ENCODE measurements around the gene DENND1B.

DENND1B gene

DNA sequence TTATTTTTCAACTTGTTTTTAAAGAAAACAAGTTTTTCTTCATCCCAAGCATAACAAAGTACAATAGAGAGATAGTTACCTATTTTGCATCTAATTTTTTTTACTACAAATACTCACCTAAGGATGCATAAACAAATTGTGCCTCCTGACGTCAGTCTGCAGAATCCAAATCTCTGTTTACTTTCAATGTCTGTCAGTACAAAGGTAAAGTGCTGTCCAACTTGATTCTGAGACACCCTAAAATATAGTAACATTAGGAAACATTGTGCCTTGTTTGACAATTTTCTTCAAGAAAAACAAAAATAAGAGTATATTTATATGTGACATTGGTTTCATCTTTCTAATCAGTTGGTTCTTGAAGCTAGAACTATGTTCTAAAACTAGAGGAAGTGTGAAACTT is 103.4 kb downstream of the DENND1B start:
- TF ChIP-seq ZNF48 (tag by site-specific recombination; IDR thresholded peaks at IDR 0.05) (no peak), ZNF133 (tag by site-specific recombination; IDR thresholded peaks at IDR 0.05) (no peak), ZNF585B (tag by site-specific recombination; IDR thresholded peaks at IDR 0.05) (no peak), ZNF350 (tag by site-specific recombination; IDR thresholded peaks at IDR 0.05) (no peak), ZNF214 (tag by site-specific recombination; IDR thresholded peaks at IDR 0.05; ENCODE audit: borderline replicate concordance) (no peak)
- TF ChIP-seq, protein P1, sequence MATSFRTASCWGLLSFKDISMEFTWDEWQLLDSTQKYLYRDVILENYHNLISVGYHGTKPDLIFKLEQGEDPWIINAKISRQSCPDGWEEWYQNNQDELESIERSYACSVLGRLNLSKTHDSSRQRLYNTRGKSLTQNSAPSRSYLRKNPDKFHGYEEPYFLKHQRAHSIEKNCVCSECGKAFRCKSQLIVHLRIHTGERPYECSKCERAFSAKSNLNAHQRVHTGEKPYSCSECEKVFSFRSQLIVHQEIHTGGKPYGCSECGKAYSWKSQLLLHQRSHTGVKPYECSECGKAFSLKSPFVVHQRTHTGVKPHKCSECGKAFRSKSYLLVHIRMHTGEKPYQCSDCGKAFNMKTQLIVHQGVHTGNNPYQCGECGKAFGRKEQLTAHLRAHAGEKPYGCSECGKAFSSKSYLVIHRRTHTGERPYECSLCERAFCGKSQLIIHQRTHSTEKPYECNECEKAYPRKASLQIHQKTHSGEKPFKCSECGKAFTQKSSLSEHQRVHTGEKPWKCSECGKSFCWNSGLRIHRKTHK (tag by site-specific recombination; IDR thresholded peaks at IDR 0.05): no peak
- Histone ChIP-seq H3K4me1 (ENCODE audit: control insufficient read depth, insufficient read depth, low read length) (no peaks in the 10 kb centered on the region; the same call in 1 of the 2 replicates), H3K36me3 (ENCODE audit: control insufficient read depth in 2 of 2, insufficient read depth in 1 of 2, low read length in 2 of 2) (no peaks in the 10 kb centered on the region), H3K4me3 (ENCODE audit: low read depth, low read length) (no peak overlapping the region), H3K27ac (ENCODE audit: extremely low read depth, low read depth, low read length) (no peak overlapping the region), H3K9me3 (ENCODE audit: control insufficient read depth, insufficient read depth, low read depth, low read length) (no peaks in the 10 kb centered on the region)
- POLR2A ChIA-PET: no interaction called here
- CTCF ChIA-PET: interaction anchor here (1.6 kb wide), 1 partner anchor 197 kb away, joined by 3 read pairs; no protein-coding TSS in a partner anchor

DNA sequence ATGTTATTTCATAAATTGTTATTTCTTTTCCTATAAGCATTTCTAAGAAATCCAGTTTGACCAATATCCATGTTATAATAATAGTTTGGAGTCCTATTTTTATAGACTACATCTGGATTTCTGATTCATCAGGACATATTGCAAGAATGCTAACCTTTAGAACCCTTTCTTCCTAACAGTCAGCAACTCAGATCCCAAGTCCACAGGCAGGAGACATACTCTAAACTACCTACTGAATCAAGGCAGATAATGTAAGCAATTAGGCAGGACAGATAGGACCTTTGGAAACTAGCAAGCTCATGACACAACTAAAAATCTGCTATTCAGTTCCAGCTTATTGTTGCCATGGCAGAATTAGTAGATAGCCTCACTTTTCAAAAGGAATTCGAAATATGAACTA is 104.1 kb downstream of the DENND1B start:
- CTCF ChIA-PET: no interaction called here
- no peak; the same call in 1 of the 2 replicates for TF ChIP-seq ZNF561 (tag by site-specific recombination; IDR thresholded peaks at IDR 0.05; ENCODE audit: borderline replicate concordance)
- no peak for TF ChIP-seq ZFHX2 (tag by site-specific recombination; conservative IDR thresholded peaks at IDR 0.05)
- TF ChIP-seq KLF1 (tag by site-specific recombination; IDR thresholded peaks at IDR 0.05): no peak
- no peak for TF ChIP-seq IKZF3 (tag by site-specific recombination; IDR thresholded peaks at IDR 0.05)
- TF ChIP-seq ZBTB21 (tag by site-specific recombination; IDR thresholded peaks at IDR 0.05): no peak
- no peak for TF ChIP-seq ZNF350 (tag by site-specific recombination; IDR thresholded peaks at IDR 0.05)
- no peak for TF ChIP-seq GFI1B (tag by site-specific recombination; IDR thresholded peaks at IDR 0.05)
- no peak for TF ChIP-seq BCL11A (tag by site-specific recombination; IDR thresholded peaks at IDR 0.05; ENCODE audit: low read depth)
- no peak for TF ChIP-seq ZNF629 (tag by site-specific recombination; IDR thresholded peaks at IDR 0.05)
- no peak for TF ChIP-seq ZNF292 (tag by site-specific recombination; IDR thresholded peaks at IDR 0.05; ENCODE audit: borderline replicate concordance, low read depth)
- TF ChIP-seq ZNF146 (tag by site-specific recombination; IDR thresholded peaks at IDR 0.05): no peak
- H3K27ac ChIP-seq (ENCODE audit: extremely low read depth, low read depth, low read length): no peak overlapping the region
- POLR2A ChIA-PET: no interaction called here
- H3K9me3 ChIP-seq (ENCODE audit: control insufficient read depth, insufficient read depth, low read depth, low read length): no peaks in the 10 kb centered on the region
- H3K4me3 ChIP-seq (ENCODE audit: low read depth, low read length): no peak overlapping the region
- no peaks in the 10 kb centered on the region; the same call in 1 of the 2 replicates for H3K4me1 ChIP-seq (ENCODE audit: control insufficient read depth, insufficient read depth, low read length)
- H3K36me3 ChIP-seq (ENCODE audit: control insufficient read depth in 2 of 2, insufficient read depth in 1 of 2, low read length in 2 of 2): no peaks in the 10 kb centered on the region

DNA sequence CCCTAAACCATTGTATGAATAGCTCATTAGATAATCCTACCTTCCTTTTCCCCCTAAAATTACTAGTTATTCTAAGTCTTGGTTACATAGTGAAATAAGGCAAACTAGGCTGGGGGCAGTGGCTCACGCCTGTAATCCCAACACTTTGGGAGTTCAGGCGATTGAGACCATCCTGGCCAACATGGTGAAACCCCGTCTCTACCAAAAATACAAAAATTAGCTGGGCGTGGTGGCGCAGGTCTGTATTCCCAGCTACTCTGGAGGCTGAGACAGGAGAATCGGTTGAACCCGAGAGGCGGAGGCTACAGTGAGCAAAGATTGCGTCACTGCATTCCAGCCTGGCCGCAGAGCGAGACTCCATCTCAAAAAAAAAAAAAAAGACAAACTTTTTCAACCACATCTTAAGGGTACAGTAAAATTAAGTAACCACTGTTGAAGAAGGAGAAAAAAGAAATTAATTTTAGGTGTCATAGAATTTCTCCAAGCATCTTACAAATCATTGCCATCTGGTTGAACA is 108.5 kb downstream of the DENND1B start:
- H3K27ac ChIP-seq (ENCODE audit: extremely low read depth, low read depth, low read length): no peak overlapping the region
- TF ChIP-seq ZNF146 (tag by site-specific recombination; IDR thresholded peaks at IDR 0.05): no peak
- no peak for TF ChIP-seq REPIN1 (tag by site-specific recombination; IDR thresholded peaks at IDR 0.05; ENCODE audit: low read depth)
- TF ChIP-seq ZNF600 (tag by site-specific recombination; IDR thresholded peaks at IDR 0.05): no peak
- no peak for TF ChIP-seq GLIS1 (tag by site-specific recombination; IDR thresholded peaks at IDR 0.05)
- TF ChIP-seq ZNF157 (tag by site-specific recombination; IDR thresholded peaks at IDR 0.05): no peak
- no peak for TF ChIP-seq ZNF544 (tag by site-specific recombination; IDR thresholded peaks at IDR 0.05)
- TF ChIP-seq ZNF501 (tag by site-specific recombination; IDR thresholded peaks at IDR 0.05): no peak
- TF ChIP-seq ZNF623 (tag by site-specific recombination; IDR thresholded peaks at IDR 0.05): no peak
- TF ChIP-seq, protein P2, sequence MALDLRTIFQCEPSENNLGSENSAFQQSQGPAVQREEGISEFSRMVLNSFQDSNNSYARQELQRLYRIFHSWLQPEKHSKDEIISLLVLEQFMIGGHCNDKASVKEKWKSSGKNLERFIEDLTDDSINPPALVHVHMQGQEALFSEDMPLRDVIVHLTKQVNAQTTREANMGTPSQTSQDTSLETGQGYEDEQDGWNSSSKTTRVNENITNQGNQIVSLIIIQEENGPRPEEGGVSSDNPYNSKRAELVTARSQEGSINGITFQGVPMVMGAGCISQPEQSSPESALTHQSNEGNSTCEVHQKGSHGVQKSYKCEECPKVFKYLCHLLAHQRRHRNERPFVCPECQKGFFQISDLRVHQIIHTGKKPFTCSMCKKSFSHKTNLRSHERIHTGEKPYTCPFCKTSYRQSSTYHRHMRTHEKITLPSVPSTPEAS (tag by site-specific recombination; IDR thresholded peaks at IDR 0.05): no peak
- TF ChIP-seq ZNF121 (tag by site-specific recombination; IDR thresholded peaks at IDR 0.05): no peak
- no peak for TF ChIP-seq ZNF311 (tag by site-specific recombination; IDR thresholded peaks at IDR 0.05; ENCODE audit: borderline replicate concordance)
- no peak for TF ChIP-seq ZNF169 (tag by site-specific recombination; IDR thresholded peaks at IDR 0.05)
- TF ChIP-seq KLF9 (tag by site-specific recombination; IDR thresholded peaks at IDR 0.05; ENCODE audit: low read depth): no peak
- TF ChIP-seq PRDM1 (tag by site-specific recombination; IDR thresholded peaks at IDR 0.05): no peak
- no peak for TF ChIP-seq SCRT2 (tag by site-specific recombination; IDR thresholded peaks at IDR 0.05)
- no peak for TF ChIP-seq ZNF302 (tag by site-specific recombination; IDR thresholded peaks at IDR 0.05; ENCODE audit: low read depth)
- TF ChIP-seq, protein P3, sequence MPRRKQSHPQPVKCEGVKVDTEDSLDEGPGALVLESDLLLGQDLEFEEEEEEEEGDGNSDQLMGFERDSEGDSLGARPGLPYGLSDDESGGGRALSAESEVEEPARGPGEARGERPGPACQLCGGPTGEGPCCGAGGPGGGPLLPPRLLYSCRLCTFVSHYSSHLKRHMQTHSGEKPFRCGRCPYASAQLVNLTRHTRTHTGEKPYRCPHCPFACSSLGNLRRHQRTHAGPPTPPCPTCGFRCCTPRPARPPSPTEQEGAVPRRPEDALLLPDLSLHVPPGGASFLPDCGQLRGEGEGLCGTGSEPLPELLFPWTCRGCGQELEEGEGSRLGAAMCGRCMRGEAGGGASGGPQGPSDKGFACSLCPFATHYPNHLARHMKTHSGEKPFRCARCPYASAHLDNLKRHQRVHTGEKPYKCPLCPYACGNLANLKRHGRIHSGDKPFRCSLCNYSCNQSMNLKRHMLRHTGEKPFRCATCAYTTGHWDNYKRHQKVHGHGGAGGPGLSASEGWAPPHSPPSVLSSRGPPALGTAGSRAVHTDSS (tag by site-specific recombination; IDR thresholded peaks at IDR 0.05): no peak
- no peaks in the 10 kb centered on the region for H3K9me3 ChIP-seq (ENCODE audit: control insufficient read depth, insufficient read depth, low read depth, low read length)
- ChIA-PET POLR2A (no interaction called here), CTCF (no interaction called here)
- no peak overlapping the region for H3K4me3 ChIP-seq (ENCODE audit: low read depth, low read length)
- no peaks in the 10 kb centered on the region for H3K4me1 ChIP-seq (ENCODE audit: control insufficient read depth, insufficient read depth, low read length)
- no peaks in the 10 kb centered on the region for H3K36me3 ChIP-seq (ENCODE audit: control insufficient read depth in 2 of 2, insufficient read depth in 1 of 2, low read length in 2 of 2)
